Endothelial cell of hepatic sinusoid (primary cell): ENCODE data around the gene ZMIZ2.

ENCODE experiments used
- in situ Hi-C: cut with HindIII; loops from 2 replicates; pipeline ENCODE4 v1.10.0; 2017; ENCODE audit warnings: low sequenced_read_pairs

ZMIZ2 gene

DNA sequence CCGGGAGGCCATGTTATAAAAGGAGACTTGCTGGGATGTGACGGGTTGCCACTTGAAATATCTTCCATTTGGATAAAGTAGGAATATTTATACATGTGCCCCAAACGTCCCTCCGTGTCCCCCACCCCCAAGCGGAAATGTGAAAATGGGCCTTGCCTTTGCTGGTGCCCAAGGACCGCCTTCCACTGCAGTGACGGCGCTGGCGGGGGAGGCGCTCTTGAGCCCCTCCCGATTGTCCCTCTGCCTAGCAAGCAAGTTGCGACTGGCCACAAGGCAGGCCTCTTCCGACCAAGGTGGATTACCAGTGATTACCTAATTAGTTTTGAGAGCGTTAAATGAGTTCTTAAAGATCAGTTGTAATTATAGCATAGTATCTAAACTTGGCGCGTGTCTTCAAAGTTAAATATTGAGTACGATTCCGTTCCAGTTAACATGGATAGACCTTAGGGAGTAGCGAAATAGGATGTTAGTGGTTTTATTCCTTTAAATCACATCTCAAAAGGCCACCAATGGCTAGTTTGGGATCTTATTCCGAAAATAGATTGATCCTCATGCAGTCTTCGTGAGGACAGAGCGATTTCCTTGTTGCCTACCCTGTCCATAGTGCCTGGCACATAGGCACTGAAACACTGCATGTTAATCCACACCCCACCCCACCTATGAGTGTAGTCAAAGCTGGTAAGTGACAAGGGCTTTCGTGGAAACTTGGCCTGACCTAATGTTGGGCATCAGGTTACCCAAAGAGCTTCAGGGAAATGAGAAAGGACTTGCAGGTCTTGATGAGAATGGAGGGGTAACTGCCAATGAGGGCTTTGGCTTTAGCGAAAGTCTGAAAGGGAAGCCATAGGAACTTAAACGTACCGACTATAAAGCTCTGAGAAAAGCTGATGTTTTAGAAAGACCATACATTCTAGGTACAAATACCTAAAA, 48.9 kb downstream of the ZMIZ2 start:
- in situ Hi-C loops = no loop called here

GRCh38 chr7:44798649-44799305, 50.1 kb downstream of the ZMIZ2 start:
- in situ Hi-C loops = no loop called here

DNA sequence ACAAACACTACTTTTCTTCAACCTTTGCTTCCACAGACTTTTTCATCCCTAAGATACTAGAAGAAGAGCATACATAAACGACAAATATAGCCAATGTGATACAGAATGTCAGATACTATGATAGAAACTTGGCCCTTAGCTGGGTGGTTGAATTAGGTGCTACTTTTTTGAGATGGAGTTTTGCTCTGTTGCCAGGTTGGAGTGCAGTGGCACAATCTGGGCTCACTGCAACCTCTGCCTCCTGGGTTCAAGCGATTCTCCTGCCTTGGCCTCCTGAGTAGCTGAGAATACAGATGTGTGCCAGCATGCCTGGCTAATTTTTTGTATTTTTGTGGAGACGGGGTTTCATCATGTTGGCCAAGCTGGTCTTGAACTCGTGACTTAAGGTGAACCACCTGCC, 51.3 kb downstream of the ZMIZ2 start:
- in situ Hi-C loops = loop anchor here (25.0 kb wide), 1 partner anchor 213 kb away; the partner anchor contains the start of gene TMED4

DNA sequence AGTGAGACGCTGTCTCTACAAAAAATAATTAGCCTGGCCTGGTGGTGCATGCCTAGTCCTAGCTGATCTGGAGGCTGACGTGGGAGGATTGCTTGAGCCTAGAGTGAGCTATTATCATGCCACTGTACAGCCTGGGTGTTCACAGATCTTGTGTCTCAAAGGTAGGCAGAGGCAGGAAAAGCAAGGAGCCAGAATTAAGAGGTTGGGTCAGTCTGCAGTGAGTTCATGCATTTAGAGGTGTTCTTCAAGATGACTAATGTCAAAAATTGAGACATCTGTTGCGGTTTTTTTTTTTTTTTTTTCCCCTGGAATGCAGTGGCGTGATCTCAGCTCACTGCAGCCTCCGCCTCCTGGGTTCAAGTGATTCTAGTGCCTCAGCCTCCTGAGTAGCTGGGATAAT, 53.2 kb downstream of the ZMIZ2 start:
- in situ Hi-C loops = loop anchor here (25.0 kb wide), 1 partner anchor 215 kb away; the partner anchor contains the start of gene TMED4

- in situ Hi-C loops = loop anchor here (25.0 kb wide), 1 partner anchor 215 kb away; the partner anchor contains the start of gene TMED4
These were observed 53.9 kb downstream of the ZMIZ2 start for GRCh38 chr7:44802418-44803025.

DNA sequence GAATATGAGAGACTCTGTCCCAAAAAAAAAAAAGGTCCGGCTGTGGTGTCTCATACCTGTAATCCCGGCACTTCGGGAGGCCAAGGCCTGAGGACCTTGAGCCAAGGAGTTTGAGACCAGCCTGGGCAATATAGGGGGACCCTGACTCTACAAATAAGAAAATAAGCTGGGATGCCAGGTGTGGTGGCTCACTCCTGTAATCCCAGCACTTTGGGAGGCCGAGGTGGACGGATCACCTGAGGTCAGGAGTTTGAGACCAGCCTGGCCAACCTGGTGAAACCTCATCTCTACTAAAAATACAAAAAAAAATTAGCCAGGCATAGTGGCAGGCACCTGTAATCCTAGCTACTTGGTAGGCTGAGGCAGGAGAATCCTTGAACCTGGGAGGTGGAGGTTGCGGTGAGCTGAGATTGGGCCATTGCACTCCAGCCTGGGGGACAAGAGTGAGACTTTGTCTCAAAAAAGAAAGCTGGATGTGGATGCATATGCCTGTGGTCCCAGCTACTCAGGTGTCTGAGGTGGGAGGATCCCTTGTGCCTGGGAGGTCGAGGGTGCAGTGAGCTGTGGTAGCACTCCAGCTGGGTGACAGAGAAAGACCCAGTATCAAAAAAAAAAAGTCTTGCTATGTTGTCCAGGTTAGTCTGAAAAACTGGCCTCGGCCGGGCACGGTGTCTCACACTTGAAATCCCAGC, 55.3 kb downstream of the ZMIZ2 start:
- in situ Hi-C loops = loop anchor here (25.0 kb wide), 1 partner anchor 217 kb away; the partner anchor contains the start of gene TMED4

- in situ Hi-C loops = loop anchor here (25.0 kb wide), 1 partner anchor 219 kb away; the partner anchor contains the start of gene TMED4
These were observed 57.3 kb downstream of the ZMIZ2 start for GRCh38 chr7:44805950-44806349.

DNA sequence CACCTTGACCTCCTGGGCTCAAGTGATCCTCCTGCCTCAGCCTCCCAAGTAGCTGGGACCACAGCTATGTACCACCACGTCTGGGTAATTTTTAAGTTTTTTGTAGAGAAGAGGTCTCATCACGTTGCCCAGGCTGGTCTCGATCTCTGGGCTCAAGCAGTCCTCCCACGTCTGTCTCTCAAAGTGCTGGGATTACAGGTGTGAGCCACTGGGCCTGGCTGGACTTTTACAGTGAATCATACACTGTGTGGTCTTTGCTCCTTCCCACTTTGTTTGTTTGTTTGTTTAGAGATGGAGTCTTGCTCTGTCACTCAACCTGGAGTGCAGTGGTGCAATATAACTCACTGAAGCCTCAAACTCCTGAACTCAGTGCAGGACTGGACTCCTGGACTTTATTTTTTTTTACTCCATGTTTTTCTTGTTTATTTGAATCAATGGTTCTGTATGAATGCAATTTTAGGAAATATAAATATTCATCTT, 60.3 kb downstream of the ZMIZ2 start:
- in situ Hi-C loops = loop anchor here (25.0 kb wide), 1 partner anchor 222 kb away; the partner anchor contains the start of gene TMED4

DNA sequence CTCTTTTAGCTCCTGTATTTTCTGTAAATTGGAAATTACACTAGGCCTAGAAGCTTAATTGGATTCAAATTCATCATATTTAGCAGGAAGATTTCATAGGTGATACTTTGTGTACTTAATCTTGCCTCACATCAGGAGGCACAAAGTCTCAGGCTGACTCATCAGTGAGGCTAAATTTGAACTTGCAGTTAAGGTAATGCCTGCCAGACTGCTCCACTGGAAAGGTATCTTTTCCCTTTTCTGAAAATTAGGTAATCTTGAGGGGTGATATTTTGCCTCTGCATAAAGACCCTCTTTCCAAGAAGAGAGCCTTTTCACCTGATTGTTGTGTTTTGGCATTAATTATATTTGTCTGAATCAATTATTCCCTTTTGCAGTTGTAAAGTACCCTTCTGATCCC, 62.4 kb downstream of the ZMIZ2 start:
- in situ Hi-C loops = loop anchor here (25.0 kb wide), 1 partner anchor 224 kb away; the partner anchor contains the start of gene TMED4

- in situ Hi-C loops = loop anchor here (25.0 kb wide), 1 partner anchor 224 kb away; the partner anchor contains the start of gene TMED4
These were observed 62.9 kb downstream of the ZMIZ2 start for GRCh38 chr7:44811571-44811970.

GRCh38 chr7:44814919-44815318, 66.3 kb downstream of the ZMIZ2 start:
- in situ Hi-C loops = loop anchor here (25.0 kb wide), 1 partner anchor 228 kb away; the partner anchor contains the start of gene TMED4

- in situ Hi-C loops = loop anchor here (25.0 kb wide), 1 partner anchor 232 kb away; the partner anchor contains the start of gene TMED4
These were observed 70.6 kb downstream of the ZMIZ2 start for GRCh38 chr7:44819292-44819691.
